Measurements from ENCODE around the gene LRRC8B.

GRCh38 chr1:89487972-89488371 is 36.7 kb upstream of the LRRC8B start:
- TF ChIP-seq POLR2A (IDR thresholded peaks at IDR 0.05): no peak
- TF ChIP-seq, protein P1, sequence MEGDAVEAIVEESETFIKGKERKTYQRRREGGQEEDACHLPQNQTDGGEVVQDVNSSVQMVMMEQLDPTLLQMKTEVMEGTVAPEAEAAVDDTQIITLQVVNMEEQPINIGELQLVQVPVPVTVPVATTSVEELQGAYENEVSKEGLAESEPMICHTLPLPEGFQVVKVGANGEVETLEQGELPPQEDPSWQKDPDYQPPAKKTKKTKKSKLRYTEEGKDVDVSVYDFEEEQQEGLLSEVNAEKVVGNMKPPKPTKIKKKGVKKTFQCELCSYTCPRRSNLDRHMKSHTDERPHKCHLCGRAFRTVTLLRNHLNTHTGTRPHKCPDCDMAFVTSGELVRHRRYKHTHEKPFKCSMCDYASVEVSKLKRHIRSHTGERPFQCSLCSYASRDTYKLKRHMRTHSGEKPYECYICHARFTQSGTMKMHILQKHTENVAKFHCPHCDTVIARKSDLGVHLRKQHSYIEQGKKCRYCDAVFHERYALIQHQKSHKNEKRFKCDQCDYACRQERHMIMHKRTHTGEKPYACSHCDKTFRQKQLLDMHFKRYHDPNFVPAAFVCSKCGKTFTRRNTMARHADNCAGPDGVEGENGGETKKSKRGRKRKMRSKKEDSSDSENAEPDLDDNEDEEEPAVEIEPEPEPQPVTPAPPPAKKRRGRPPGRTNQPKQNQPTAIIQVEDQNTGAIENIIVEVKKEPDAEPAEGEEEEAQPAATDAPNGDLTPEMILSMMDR (IDR thresholded peaks at IDR 0.05): no peak

All from ovary (tissue), 3 donors.